Right cardiac atrium (tissue), 5 donors: ENCODE measurements around the gene GPC5. TPM values are rescaled to one million over a fixed set of nuclear protein-coding genes. Genes with fewer than 3 reads are reported as not detected.

Source experiments
- ATAC-seq, 2 donors: fragments of 200-7000 bp; cut with Tn5 transposase; one replicate each; pipeline versions ENCODE4 v1.8.0 to v1.9.1; 2020; ENCODE audit warnings: moderate library complexity in 2 of 2, mild to moderate bottlenecking in 1 of 2
- DNase-seq, 3 donors: peaks; one replicate each; pipeline ENCODE4 v3.0.0-alpha.2; 2020
- H3K27ac ChIP-seq: one replicate; pipeline ENCODE4 v1.5.1; 2013; ENCODE audit warnings: mild to moderate bottlenecking, low read length, control low read depth, moderate library complexity
- H3K27me3 ChIP-seq: one replicate; pipeline ENCODE4 v1.6.1; 2013; ENCODE audit not compliant: control insufficient read depth, insufficient read depth
- H3K4me1 ChIP-seq: one replicate; pipeline ENCODE4 v1.6.1; 2013; ENCODE audit warnings: low read length; ENCODE audit not compliant: control insufficient read depth, insufficient read depth
- H3K4me3 ChIP-seq: one replicate; pipeline ENCODE4 v1.5.1; 2013; ENCODE audit warnings: low read length, control low read depth
- H3K9me3 ChIP-seq: one replicate; pipeline ENCODE4 v1.6.1; 2013; ENCODE audit warnings: low read length; ENCODE audit not compliant: control insufficient read depth
- WGBS: extraction: QIAGEN DNeasy Blood & Tissue Kit; methylation state at CpG from one replicate; pipeline ENCODE4 v1.1.7; 2013; 5-methylcytosine and 5-hydroxymethylcytosine counted together
- intact Hi-C, 4 donors: fragments of 100-400 bp; cut with DNase I; formaldehyde crosslinking; loops; one replicate each; pipeline versions ENCODE4 v1.11.0 to v1.14.0; 2022 to 2023
- polyA plus RNA-seq: library from polyadenylated mRNA; stranded (reverse); fragments of 200-250 nt; gene quantifications from one replicate; pipeline ENCODE4 v1.2.3, GENCODE V29; 2013
- total RNA-seq, 4 donors: library from RNA; stranded (reverse); fragmentation: NEBNext Ultra II Directional; extraction: Animal tissue kit (Norgen Biotek cat#: 25700); gene quantifications; one replicate each; pipeline ENCODE4 v1.2.1, GENCODE V29; 2021
- donor health status: healthy with polysubstance abuse.
- donor health status: DM: no; HTN: yes; CAD: no.
- donor health status: DM: no; HTN: no; CAD: no.
- donor health status: DM: no; HTN: yes; CAD: no; lungs with severe emphysema.
- donor health status: DM: yes; HTN: yes; CAD: no.

GPC5 gene
- total and polyA plus RNA-seq, 5 donors = 0.99 to 4.3 (median 2.6) TPM

DNA sequence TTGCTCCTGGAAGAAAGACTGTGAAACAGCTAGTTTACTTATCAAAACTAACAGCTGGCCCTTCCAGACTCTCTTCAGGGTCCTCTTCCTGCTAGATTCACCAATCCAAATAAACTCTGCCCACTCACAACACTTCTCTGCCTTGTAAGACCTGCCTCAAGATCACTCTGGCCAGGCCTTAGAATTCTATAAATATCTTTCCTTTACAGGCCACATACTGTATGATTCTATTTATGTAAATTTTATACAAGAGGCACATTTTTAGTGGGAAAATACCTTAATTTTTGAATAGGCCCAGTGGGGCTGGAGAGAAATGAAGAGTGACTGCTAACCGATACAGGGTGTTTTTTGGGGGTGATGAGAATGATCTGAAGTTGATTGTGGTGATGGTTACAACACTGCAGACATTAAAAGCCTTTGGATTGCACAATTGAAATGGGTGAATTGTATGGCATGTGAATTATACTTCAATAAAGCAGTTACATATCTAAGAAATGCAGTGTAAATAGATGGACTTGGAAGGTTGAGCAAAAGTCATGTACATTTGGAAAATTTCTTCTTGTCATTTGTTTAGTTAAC is 141.8 kb downstream of the GPC5 start:
- ATAC-seq (no peak), DNase-seq (no peak)
- Histone ChIP-seq H3K4me1 (no peaks in the 10 kb centered on the region), H3K4me3 (no peak overlapping the region), H3K9me3 (no peaks in the 10 kb centered on the region), H3K27ac (no peak overlapping the region), H3K27me3 (no peaks in the 10 kb centered on the region)
- 60% methylated on average over 1 of the region's 1 CpG for WGBS
- intact Hi-C loops = no loop called here

DNA sequence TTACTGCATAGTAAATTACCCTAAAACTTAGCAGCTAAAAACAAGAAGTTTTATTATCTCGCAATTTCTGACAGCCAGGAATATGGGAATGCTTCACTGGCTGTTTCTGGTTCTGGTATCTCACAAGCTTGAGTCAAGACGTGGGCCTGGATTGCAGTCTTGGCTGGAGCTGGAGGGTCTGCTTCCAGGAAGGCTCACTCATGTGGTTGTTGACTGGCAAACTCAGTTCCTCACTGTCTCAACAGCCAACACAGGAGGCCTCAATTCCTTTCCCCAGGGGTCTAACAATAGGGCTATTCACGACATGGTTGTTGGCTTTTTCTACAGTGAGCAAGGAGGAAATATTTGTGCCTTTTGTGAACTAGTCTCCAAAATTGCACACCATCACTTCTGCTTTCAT is 146.3 kb downstream of the GPC5 start:
- intact Hi-C loops = no loop called here
- Histone ChIP-seq H3K27ac (no peak overlapping the region), H3K9me3 (no peaks in the 10 kb centered on the region), H3K4me1 (no peaks in the 10 kb centered on the region), H3K27me3 (no peaks in the 10 kb centered on the region), H3K4me3 (no peak overlapping the region)
- 25% methylated on average over 3 of the region's 3 CpGs for WGBS
- DNase-seq = peak; percentile 16 to 55 (median 38)
- ATAC-seq = no peak

GRCh38 chr13:91546900-91547299 is 148.5 kb downstream of the GPC5 start:
- Histone ChIP-seq H3K4me3 (no peak overlapping the region), H3K9me3 (no peaks in the 10 kb centered on the region), H3K4me1 (no peaks in the 10 kb centered on the region), H3K27ac (no peak overlapping the region), H3K27me3 (no peaks in the 10 kb centered on the region)
- DNase-seq (no peak), ATAC-seq (no peak)
- intact Hi-C loops = no loop called here
- WGBS = 79% methylated on average over 2 of the region's 2 CpGs

DNA sequence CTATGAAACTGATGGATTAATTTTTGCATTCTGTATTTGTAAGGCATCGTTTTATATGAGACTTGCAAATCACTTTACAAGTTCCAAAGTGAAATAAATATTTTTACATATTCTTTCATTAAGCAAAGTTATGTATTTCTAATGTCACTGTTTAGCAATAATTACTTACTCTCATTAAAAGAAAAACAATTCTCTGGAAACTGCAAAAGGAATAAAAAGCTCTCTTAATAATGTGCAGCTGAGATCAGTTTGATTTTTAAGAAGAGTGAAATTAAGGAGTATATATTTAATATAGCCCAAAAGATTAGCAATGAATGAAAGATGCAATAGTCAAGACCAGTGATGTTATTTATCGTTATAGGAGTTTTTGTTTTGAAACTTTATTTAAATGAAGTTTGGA is 155.2 kb downstream of the GPC5 start:
- Histone ChIP-seq H3K4me1 (no peaks in the 10 kb centered on the region), H3K9me3 (no peaks in the 10 kb centered on the region), H3K27me3 (no peaks in the 10 kb centered on the region), H3K4me3 (no peak overlapping the region), H3K27ac (no peak overlapping the region)
- DNase-seq (no peak), ATAC-seq (no peak)
- intact Hi-C loops = no loop called here
- WGBS = 72% methylated on average over 2 of the region's 2 CpGs

DNA sequence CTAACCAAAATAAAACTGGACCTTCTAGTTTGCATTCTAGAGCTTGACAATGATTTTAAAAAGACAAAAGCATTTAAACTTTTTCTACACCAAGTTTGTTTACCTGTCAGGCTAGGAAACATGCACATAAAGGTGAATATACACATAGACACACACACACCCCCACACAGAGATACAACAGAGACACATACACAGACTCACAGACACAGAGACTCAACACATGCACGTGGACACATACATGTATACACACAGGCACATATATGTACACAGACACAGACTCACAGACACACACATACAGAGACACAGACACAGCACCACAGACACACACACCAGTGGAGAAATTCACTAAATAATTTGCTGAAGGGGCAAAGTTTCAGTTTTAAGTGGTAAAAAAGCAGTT is 155.7 kb downstream of the GPC5 start:
- WGBS = 58% methylated on average over 1 of the region's 1 CpG
- no peak overlapping the region for H3K27ac ChIP-seq
- DNase-seq (no peak), ATAC-seq (no peak)
- intact Hi-C loops = no loop called here
- H3K4me1 ChIP-seq = no peaks in the 10 kb centered on the region
- H3K4me3 ChIP-seq = no peak overlapping the region
- H3K27me3 ChIP-seq = no peaks in the 10 kb centered on the region
- no peaks in the 10 kb centered on the region for H3K9me3 ChIP-seq

DNA sequence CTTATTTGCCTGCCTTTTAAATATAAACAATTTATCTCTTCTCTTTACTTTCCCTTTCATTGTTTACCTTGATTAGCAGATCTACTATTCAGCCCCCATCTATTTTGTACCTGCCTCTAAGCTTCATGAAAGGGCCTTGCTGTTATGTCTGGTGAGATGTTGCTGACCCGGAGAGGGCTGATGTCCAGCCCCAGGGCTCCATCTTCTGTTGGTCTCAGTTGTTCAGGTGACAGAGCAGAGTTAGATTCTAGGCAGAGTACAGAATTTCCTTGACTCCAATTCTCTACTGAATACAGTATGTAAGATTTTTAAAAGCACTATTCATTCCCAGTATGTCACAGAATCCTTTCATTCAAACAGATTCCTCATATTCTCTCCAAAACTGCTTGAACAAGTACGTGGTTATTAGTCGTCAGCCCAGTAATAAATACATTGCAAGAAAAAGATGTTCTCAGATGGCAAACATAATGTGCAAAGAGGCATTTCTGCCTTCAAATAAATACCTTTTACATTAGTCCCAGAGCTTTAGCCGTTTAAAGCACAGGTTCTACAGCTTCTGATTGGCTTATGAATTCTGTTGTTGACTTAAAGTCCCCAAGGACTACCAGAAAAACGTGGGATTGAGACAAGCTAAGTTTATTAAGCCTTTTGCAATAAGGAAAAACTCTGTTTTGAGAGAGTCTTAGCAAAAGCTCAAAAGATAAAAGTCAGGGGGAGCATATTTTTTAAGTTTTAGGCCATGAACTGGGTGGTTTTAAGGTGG is 159.1 kb downstream of the GPC5 start:
- Histone ChIP-seq H3K27ac (no peak overlapping the region), H3K9me3 (no peaks in the 10 kb centered on the region), H3K4me1 (no peaks in the 10 kb centered on the region), H3K27me3 (no peaks in the 10 kb centered on the region), H3K4me3 (no peak overlapping the region)
- DNase-seq (no peak), ATAC-seq (no peak)
- intact Hi-C loops = no loop called here
- WGBS = 45% methylated on average over 5 of the region's 5 CpGs

DNA sequence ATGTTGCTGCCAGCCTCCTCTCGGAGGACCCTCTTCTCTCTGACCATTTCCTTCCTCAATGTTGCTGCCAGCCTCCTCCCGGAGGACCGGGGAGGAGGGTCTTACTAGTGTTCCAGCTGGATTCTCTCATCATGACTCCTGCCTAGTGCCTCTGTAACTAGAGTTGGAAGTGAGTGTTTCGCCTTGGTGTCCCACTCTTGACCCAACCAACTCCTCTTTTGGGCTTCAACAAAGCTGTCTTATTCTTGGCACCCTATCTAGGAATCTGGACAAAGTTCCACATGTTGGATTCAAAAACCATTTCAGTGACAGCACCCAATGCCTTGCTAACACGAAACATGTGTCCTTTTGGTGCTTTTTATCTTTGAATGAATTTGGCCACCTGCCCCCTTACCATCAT is 165.4 kb downstream of the GPC5 start:
- no peak for ATAC-seq
- H3K4me3 ChIP-seq = no peak overlapping the region
- no peaks in the 10 kb centered on the region for H3K4me1 ChIP-seq
- WGBS = 46% methylated on average over 5 of the region's 5 CpGs
- no peaks in the 10 kb centered on the region for H3K9me3 ChIP-seq
- H3K27ac ChIP-seq = no peak overlapping the region
- DNase-seq = peak in 1 of 3 donors; percentile 17
- intact Hi-C loops = no loop called here
- H3K27me3 ChIP-seq = no peaks in the 10 kb centered on the region

DNA sequence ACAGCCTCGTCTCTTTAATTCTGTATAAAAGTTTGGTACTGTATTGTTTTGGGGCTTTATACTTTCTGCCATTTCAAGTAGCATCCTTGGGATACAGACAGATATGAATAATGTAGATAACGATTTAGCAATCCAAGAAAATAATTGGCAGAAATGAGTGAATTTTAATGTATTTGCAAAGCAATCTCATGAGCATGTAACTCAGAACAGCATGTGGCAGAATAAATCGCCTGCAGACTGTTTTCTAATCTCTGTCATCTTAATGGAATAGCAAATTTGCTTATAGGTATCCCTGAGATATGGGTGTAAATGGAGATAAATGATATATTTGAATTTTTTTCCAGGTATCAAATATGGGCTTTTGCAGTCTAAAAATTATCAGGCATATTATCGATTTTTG is 166.0 kb downstream of the GPC5 start:
- no peak overlapping the region for H3K27ac ChIP-seq
- WGBS = 69% methylated on average over 4 of the region's 4 CpGs
- no peaks in the 10 kb centered on the region for H3K4me1 ChIP-seq
- DNase-seq (no peak), ATAC-seq (no peak)
- H3K27me3 ChIP-seq = no peaks in the 10 kb centered on the region
- intact Hi-C loops = no loop called here
- H3K4me3 ChIP-seq = no peak overlapping the region
- H3K9me3 ChIP-seq = no peaks in the 10 kb centered on the region

DNA sequence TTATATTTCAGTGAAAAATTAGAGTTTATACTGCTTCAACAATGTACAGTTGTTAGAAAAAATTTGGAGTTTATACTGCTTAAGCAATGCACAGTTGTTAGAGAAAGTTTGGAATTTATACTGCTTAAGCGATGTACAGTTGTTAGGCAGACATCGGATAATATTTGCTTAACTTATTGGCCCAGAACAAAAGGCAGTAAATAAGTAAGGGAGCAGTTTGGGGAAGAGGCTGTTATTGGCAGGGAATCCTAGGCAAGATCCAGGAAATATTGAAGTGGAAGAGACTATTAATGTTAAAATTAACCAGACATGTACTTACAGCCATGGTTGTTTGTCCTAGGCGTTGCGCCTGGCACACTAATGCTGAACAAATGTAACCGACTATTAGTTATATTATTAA is 166.9 kb downstream of the GPC5 start:
- DNase-seq = no peak
- H3K27ac ChIP-seq = no peak overlapping the region
- no peaks in the 10 kb centered on the region for H3K9me3 ChIP-seq
- 86% methylated on average over 5 of the region's 5 CpGs for WGBS
- H3K27me3 ChIP-seq = no peaks in the 10 kb centered on the region
- intact Hi-C loops = no loop called here
- H3K4me1 ChIP-seq = no peaks in the 10 kb centered on the region
- ATAC-seq = no peak
- no peak overlapping the region for H3K4me3 ChIP-seq

- WGBS = 78% methylated on average over 5 of the region's 5 CpGs
Measured at GRCh38 chr13:91567485-91568207, 169.2 kb downstream of the GPC5 start.

GRCh38 chr13:91571681-91572080 is 173.3 kb downstream of the GPC5 start:
- Histone ChIP-seq H3K27ac (no peak overlapping the region), H3K9me3 (no peaks in the 10 kb centered on the region), H3K27me3 (no peaks in the 10 kb centered on the region), H3K4me1 (no peaks in the 10 kb centered on the region), H3K4me3 (no peak overlapping the region)
- WGBS = 91% methylated on average over 5 of the region's 5 CpGs
- intact Hi-C loops = no loop called here
- DNase-seq = no peak
- ATAC-seq = no peak

More at GRCh38 chr13:91567485-91568207, 169.2 kb downstream of the GPC5 start:
- DNase-seq (no peak), ATAC-seq (no peak)
- H3K27me3 ChIP-seq = no peaks in the 10 kb centered on the region
- no peaks in the 10 kb centered on the region for H3K4me1 ChIP-seq
- no peak overlapping the region for H3K4me3 ChIP-seq
- H3K27ac ChIP-seq = no peak overlapping the region
- no peaks in the 10 kb centered on the region for H3K9me3 ChIP-seq
- intact Hi-C loops = no loop called here
